ENCODE results near the gene SCML2. TPM values are rescaled to one million over a fixed set of nuclear protein-coding genes. Genes with fewer than 3 reads are reported as not detected.
"Not testable (repeated sequence)": the region's sequence is repeated elsewhere in the genome, so short reads cannot be mapped to it uniquely, and the experiment has no call there.

Gene SCML2
- total RNA-seq, 1 donor from 2014 or later, result 1.3 TPM

GRCh38 chrX:18271725-18272124 is 82.8 kb downstream of the SCML2 start:
- no peak for DNase-seq (ENCODE audit: low read depth)

GRCh38 chrX:18271309-18271708 is 83.2 kb downstream of the SCML2 start:
- no peak for DNase-seq (ENCODE audit: low read depth)

GRCh38 chrX:18255059-18255458 is 99.4 kb downstream of the SCML2 start:
- DNase-seq (ENCODE audit: low read depth), result no peak

GRCh38 chrX:18252644-18253359 is 101.7 kb downstream of the SCML2 start:
- peak; percentile 7 for DNase-seq (ENCODE audit: low read depth)

- not testable (repeated sequence) for DNase-seq (ENCODE audit: low read depth)
These were observed 124.8 kb downstream of the SCML2 start for GRCh38 chrX:18229646-18230045.

GRCh38 chrX:18228069-18228468 is 126.4 kb downstream of the SCML2 start:
- DNase-seq (ENCODE audit: low read depth), result no peak

- no peak for DNase-seq (ENCODE audit: low read depth)
These were observed 127.0 kb downstream of the SCML2 start for GRCh38 chrX:18227458-18227857.

- no peak for DNase-seq (ENCODE audit: low read depth)
These were observed 133.7 kb downstream of the SCML2 start, which contains the start of gene BEND2 for GRCh38 chrX:18220786-18221185. Gene BEND2, minus strand, starts transcription at chrX:18220886. Its CDS starts 136 bp downstream, at chrX:18220750.

GRCh38 chrX:18210470-18210869 is 144.0 kb downstream of the SCML2 start:
- DNase-seq (ENCODE audit: low read depth), result peak; percentile 6

- no peak for DNase-seq (ENCODE audit: low read depth)
These were observed 147.8 kb downstream of the SCML2 start for GRCh38 chrX:18206657-18207056.

GRCh38 chrX:18203631-18204030 is 150.9 kb downstream of the SCML2 start:
- DNase-seq (ENCODE audit: low read depth), result no peak

- no peak for DNase-seq (ENCODE audit: low read depth)
These were observed 159.8 kb downstream of the SCML2 start for GRCh38 chrX:18194688-18195087.

Other genes with a start within 250 kb of the SCML2 start
- not detected in 2 replicates for gene BEND2, start 133.8 kb downstream of the SCML2 start, total RNA-seq
- 4.9 and 5.0 TPM in 2 replicates for gene CDKL5, start 70.9 kb upstream of the SCML2 start, total RNA-seq

All from myocyte (in vitro differentiated cells).